Measurements from ENCODE around the gene ENOPH1. TPM values are rescaled to one million over a fixed set of nuclear protein-coding genes. Genes with fewer than 3 reads are reported as not detected.

ENOPH1 gene
- total and polyA plus RNA-seq, 2 of the 13 experiments (the other 11 are each of a cell fraction or from before 2014, with no cell fraction given) = 15.5 to 64.3 TPM

GRCh38 chr4:82430193-82430963, at the start of gene ENOPH1, which contains the start of gene HNRNPDL (continued):
- TF ChIP-seq ZNF142 (CRISPR knock-in tag; IDR thresholded peaks at IDR 0.05) (peak; percentile 44; the same call in 1 of the 2 replicates), POGK (CRISPR knock-in tag; conservative IDR thresholded peaks at IDR 0.05) (no peak; the same call in 1 of the 2 replicates), HNF4G (IDR thresholded peaks at IDR 0.05; ENCODE audit: borderline replicate concordance, low read depth, low read length) (peak; percentile 74; the same call in 1 of the 2 replicates), HNF4G (CRISPR knock-in tag; IDR thresholded peaks at IDR 0.05; ENCODE audit: borderline replicate concordance, low read depth) (peak; percentile 40; the same call in 1 of the 2 replicates), RBFOX2 (IDR thresholded peaks at IDR 0.05; ENCODE audit: low read depth, low read length) (peak; percentile 54), NFKB2 (CRISPR knock-in tag; IDR thresholded peaks at IDR 0.05; ENCODE audit: borderline replicate concordance) (peak; percentile 90), TARDBP (CRISPR knock-in tag; IDR thresholded peaks at IDR 0.05) (peak; percentile 35), ZNF614 (CRISPR knock-in tag; IDR thresholded peaks at IDR 0.05; ENCODE audit: borderline replicate concordance) (no peak; the same call in 1 of the 2 replicates), WIZ (CRISPR knock-in tag; IDR thresholded peaks at IDR 0.05) (no peak), ARID5B (CRISPR knock-in tag; IDR thresholded peaks at IDR 0.05) (no peak; the same call in 1 of the 2 replicates), USF2 (IDR thresholded peaks at IDR 0.05; ENCODE audit: low read depth, low read length) (peak; percentile 73), USF2 (CRISPR knock-in tag; IDR thresholded peaks at IDR 0.05; ENCODE audit: borderline replicate concordance) (peak; percentile 87), ZNF550 (CRISPR knock-in tag; IDR thresholded peaks at IDR 0.05; ENCODE audit: borderline replicate concordance) (no peak), ZNF256 (CRISPR knock-in tag; conservative IDR thresholded peaks at IDR 0.05) (peak; percentile 97)
